ENCODE measurements around the gene CNTNAP2.
"Not testable (repeated sequence)": the region's sequence is repeated elsewhere in the genome, so short reads cannot be mapped to it uniquely, and the experiment has no call there.

CNTNAP2 gene

GRCh38 chr7:148456351-148456750 is 2339.8 kb downstream of the CNTNAP2 start:
- Histone ChIP-seq H3K27ac (no peak overlapping the region), H3K4me3 (no peak overlapping the region)
- TF ChIP-seq, protein P1, sequence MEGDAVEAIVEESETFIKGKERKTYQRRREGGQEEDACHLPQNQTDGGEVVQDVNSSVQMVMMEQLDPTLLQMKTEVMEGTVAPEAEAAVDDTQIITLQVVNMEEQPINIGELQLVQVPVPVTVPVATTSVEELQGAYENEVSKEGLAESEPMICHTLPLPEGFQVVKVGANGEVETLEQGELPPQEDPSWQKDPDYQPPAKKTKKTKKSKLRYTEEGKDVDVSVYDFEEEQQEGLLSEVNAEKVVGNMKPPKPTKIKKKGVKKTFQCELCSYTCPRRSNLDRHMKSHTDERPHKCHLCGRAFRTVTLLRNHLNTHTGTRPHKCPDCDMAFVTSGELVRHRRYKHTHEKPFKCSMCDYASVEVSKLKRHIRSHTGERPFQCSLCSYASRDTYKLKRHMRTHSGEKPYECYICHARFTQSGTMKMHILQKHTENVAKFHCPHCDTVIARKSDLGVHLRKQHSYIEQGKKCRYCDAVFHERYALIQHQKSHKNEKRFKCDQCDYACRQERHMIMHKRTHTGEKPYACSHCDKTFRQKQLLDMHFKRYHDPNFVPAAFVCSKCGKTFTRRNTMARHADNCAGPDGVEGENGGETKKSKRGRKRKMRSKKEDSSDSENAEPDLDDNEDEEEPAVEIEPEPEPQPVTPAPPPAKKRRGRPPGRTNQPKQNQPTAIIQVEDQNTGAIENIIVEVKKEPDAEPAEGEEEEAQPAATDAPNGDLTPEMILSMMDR (IDR thresholded peaks at IDR 0.05): no peak
- no peak for DNase-seq (ENCODE audit: low spot score)

- H3K4me3 ChIP-seq: no peak overlapping the region
- H3K27ac ChIP-seq: no peak overlapping the region
- TF ChIP-seq, protein P1 (IDR thresholded peaks at IDR 0.05): no peak
- no peak for DNase-seq (ENCODE audit: low spot score)
Measured at GRCh38 chr7:148457310-148457921, 2340.8 kb downstream of the CNTNAP2 start.

GRCh38 chr7:148458263-148458662 is 2341.7 kb downstream of the CNTNAP2 start:
- TF ChIP-seq, protein P1 (IDR thresholded peaks at IDR 0.05): no peak
- Histone ChIP-seq H3K4me3 (no peak overlapping the region), H3K27ac (no peak overlapping the region)
- DNase-seq (ENCODE audit: low spot score): no peak

GRCh38 chr7:148461392-148462179 is 2345.0 kb downstream of the CNTNAP2 start:
- DNase-seq (ENCODE audit: low spot score): no peak
- H3K27ac ChIP-seq: no peak overlapping the region
- H3K4me3 ChIP-seq: no peak overlapping the region
- TF ChIP-seq, protein P1 (IDR thresholded peaks at IDR 0.05): no peak

- not testable (repeated sequence) for DNase-seq (ENCODE audit: low spot score); H3K27ac ChIP-seq
Measured at GRCh38 chr7:148462774-148463173, 2346.2 kb downstream of the CNTNAP2 start.

DNA sequence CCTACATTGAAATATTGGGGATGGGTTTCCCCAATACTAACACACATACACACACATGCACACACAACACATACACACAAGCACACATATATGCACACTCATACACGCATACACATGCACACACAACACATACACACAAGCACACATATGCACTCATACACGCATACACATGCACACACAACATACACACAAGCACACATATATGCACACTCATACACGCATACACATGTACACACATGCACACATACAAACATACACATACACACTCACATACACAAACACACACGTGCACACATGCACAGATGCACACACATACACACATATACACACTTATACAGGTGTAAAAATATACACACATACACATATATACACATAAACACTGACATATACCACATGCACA is 2346.6 kb downstream of the CNTNAP2 start:
- no peak overlapping the region for H3K4me3 ChIP-seq
- no peak for DNase-seq (ENCODE audit: low spot score)
- TF ChIP-seq, protein P1 (IDR thresholded peaks at IDR 0.05): no peak
- no peak overlapping the region for H3K27ac ChIP-seq

More at GRCh38 chr7:148462774-148463173, 2346.2 kb downstream of the CNTNAP2 start:
- H3K4me3 ChIP-seq: not testable (repeated sequence)

- H3K4me3 ChIP-seq: no peak overlapping the region
- TF ChIP-seq, protein P1 (IDR thresholded peaks at IDR 0.05): no peak
- no peak overlapping the region for H3K27ac ChIP-seq
- no peak for DNase-seq (ENCODE audit: low spot score)
Measured at GRCh38 chr7:148464947-148465346, 2348.3 kb downstream of the CNTNAP2 start.

GRCh38 chr7:148465441-148465840 is 2348.8 kb downstream of the CNTNAP2 start:
- not testable (repeated sequence) for H3K27ac ChIP-seq; DNase-seq (ENCODE audit: low spot score); H3K4me3 ChIP-seq

All from coronary artery (tissue), 2 donors.